HuH-7.5 (cell line): Measurements from ENCODE around the gene GCNA.

Experiments used
- DNase-seq: peaks from one replicate; pipeline ENCODE4 v3.0.0; 2011; ENCODE audit warnings: low spot score

Gene GCNA, protein sequence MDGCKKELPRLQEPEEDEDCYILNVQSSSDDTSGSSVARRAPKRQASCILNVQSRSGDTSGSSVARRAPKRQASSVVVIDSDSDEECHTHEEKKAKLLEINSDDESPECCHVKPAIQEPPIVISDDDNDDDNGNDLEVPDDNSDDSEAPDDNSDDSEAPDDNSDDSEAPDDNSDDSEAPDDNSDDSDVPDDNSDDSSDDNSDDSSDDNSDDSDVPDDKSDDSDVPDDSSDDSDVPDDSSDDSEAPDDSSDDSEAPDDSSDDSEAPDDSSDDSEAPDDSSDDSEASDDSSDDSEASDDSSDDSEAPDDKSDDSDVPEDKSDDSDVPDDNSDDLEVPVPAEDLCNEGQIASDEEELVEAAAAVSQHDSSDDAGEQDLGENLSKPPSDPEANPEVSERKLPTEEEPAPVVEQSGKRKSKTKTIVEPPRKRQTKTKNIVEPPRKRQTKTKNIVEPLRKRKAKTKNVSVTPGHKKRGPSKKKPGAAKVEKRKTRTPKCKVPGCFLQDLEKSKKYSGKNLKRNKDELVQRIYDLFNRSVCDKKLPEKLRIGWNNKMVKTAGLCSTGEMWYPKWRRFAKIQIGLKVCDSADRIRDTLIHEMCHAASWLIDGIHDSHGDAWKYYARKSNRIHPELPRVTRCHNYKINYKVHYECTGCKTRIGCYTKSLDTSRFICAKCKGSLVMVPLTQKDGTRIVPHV

DNA sequence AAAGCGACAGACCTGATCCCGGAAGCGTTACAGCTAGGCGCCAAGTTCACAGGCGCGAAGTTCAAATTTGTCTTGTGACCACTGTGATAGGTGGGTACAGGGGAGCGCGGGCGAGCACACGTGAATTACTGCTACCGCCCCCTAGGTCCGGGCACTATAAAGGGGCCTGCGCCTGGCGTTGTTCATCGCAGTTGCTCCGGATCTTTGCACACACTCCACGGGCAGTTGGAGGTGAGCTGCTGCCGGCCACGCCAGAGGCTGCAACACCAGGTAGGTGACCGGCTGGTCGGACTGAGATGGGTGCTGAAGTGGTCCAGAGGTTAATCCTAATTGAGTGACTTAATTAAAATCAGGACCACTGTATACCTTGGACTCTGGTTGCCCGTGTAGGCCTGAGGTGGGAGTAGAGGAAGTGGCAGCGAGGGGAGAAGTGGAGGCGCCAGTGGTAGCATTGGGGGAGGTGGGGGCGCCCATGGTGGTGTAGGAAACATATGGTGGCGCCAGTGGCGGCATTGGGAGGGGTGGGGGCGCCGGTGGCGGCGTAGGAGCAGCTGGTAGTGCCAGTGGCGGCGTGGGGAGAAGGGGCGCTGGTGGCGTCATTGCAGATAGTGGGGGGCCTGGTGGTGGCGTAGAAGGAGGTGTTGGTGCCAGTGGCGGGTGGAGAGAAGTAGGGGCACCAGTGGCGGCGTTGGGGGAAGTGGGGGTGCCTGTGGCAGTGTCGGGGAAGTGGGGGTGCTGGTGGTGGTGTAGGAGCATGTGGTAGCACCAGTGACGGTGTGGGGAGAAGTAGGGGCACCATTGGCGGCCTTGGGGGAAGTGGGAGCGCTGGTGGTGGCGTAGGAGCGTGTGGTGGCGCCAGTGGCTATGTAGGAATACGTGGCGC lies at the start of gene GCNA:
Gene GCNA, plus strand, starts transcription at position 185 of the 883 bp plus-strand sequence. CDS start 2,385 bp downstream, outside the sequence.
- no peak for DNase-seq

DNA sequence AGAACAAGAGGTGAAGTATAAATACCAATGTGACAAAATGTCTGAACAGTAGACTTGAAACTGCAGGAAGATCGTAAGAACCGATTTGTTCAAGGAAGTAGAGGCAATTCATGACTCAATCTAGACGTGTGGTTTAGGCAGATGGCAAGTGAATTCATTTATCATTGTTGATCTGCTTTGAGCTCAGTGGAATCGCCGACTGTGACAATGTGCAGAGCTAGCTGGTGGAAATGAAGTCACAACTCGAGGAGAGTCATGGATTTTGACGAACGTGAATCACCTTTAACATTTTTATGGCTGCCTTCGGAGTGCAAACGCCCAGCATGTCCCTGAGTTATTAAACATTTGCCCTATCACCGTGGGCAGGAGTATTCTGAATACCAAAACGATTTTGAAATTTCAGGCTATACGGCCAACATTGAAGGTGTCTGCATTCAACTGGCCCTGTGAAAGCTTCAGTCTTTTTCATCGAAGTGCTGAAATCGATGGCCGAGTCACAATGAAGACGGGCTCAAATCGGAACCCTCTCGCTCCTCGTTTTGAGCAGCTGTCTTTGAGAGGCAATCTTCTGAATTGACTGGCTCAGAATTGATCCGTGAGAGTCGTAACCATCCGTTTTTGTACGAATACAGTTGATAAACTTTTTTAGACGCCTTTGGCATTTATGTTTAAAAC lies 46.0 kb upstream of the GCNA start:
- DNase-seq: no peak

DNA sequence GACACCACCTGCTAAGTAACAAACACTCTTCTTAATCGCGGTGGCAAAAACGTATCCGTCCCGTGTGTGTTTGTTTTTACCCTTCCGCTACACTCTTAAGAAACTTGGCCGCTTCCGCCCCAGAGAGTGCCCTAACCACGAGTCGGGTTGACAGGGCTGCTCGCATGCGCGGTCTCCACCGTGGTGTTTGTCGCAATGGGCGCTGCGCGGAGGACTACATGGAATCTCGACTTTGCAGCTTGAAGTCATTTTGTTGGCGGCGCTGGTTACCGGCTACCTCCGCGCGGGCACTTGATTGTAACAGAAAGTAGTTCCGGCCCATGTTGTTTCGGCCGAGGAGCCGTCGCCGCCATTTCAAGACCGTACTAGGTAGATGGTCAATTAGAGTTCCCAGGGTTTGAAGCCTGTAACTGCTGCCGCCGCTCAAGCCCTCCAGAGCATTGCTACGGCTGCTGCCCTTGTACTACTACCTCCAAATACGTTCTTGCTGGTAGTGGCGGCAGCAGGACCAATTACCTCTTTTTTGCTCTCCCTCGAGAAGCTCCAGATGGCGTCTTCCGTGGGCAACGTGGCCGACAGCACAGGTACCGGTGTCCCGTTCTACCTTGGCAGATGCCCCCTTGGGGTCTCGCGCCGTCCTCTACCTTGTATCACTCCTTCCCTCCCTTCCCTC lies 45.3 kb upstream of the GCNA start, which contains the start of gene OGT:
Gene OGT, plus strand, starts transcription at position 352 of the 673 bp plus-strand sequence. Its CDS starts 196 bp downstream, at position 548.
- peak; percentile 39 for DNase-seq

DNA sequence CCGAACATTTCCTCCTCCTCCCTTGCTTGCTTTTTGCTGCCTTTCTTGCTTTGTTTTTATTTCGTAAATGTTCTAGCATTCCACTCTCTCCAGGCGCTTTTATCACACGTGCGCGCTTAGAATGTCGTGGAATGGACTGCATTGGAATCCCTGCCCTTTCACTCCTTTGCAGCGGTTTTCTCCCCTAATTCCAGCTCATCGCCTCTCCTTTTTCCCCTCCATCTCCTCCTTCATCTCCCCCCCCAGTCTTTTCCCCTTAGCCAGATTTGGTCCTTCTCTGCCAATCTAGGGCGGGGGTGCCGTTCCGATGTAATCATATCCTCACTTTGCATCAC lies 44.8 kb upstream of the GCNA start:
- DNase-seq: no peak

DNA sequence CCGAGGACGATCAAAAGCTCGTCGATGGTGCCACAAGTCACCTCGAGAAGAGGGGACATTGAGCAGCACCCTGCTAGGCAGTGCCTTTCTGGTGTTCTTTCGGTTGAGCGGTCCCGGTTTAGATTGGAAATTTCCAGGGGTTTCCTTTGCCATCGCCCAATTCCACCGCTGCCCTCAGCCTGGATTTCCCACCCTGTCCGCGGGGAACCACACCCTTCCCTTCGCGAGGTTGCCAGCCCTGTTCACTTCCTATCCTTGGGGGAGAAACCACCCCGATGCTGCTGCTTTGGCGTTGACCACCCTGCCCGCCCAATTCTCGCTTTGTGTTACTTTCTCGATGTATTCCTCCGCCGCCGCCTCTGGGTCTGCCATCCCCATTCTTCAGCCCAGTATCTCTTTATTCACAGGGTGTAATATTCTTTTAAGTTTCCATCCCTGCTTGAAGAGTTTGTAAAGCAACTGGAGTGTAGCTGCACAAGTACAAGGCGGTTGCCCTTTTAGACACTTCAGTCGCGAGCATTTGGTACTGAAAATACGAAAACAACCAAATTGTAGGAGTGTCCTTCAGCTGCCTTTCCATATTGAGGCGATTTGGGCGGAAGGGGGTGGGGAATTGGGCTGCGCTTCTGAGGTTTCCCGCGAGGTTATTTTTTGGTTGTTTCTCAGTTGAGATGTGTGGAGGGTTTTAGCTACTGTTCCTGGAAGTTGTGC lies 44.2 kb upstream of the GCNA start:
- no peak for DNase-seq

DNA sequence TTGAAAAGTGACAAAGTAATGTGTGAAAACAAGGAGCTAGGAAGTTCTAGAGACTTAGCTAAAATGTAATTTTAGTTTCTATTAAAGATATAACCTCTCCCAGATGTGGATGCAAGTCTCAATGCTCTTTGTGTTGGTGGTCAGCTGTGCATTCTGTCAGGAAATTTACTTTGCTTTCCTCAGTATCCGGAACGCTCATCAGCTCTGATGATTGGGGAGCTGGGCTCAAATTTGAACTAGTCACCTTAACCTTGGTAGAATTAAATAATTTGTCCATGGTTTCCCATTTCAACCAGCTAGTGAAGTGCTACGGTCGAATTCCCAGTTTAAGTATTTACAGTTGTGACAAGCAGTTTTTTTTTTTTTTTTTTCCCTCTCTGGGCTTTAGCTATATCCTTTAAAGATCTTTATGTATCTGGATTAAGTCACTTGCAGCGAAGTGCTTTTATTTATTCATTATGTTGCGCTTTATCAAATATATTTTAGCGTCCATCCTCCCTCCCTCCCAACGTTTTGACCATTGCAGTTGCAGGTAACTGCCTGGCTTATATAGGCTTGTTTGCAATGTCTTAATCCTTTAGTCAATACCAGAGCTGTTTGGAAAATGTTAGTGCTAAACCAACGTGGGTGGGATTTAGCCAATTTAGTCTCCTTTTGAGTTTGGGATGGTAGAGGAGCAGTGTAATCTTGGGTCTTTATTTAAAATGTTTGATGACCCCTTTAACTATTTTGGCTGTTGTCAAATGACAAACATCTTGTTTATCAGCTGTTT lies 43.3 kb upstream of the GCNA start:
- no peak for DNase-seq

DNA sequence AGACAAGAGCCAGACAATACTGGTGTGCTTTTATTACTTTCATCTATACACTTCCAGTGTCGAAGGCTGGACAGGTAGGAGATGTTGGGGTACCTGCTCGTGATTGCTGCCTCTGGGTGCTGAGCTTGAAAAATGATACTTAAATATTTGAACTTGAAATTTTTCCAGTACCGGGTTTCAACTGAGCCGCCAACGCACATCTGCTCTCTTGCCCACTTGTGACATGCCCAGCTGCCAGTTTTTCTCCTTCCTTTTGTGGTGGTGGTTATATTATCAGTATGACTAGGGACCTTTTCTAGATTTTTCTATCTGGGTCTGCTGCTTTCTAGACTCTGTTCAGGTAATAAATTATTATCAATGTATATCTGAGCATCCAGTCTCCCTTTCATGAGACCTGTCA lies 42.0 kb upstream of the GCNA start:
- DNase-seq: no peak

DNA sequence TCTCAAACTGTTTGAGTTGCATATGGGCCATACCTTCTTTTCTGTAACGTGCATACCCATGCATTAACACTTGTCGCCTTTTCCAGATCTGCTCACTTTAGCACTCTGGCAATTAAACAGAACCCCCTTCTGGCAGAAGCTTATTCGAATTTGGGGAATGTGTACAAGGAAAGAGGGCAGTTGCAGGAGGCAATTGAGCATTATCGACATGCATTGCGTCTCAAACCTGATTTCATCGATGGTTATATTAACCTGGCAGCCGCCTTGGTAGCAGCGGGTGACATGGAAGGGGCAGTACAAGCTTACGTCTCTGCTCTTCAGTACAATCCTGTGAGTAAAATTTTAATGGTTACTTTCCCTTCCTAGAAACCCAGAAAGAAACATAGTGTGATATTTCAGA lies 40.5 kb upstream of the GCNA start:
- no peak for DNase-seq

DNA sequence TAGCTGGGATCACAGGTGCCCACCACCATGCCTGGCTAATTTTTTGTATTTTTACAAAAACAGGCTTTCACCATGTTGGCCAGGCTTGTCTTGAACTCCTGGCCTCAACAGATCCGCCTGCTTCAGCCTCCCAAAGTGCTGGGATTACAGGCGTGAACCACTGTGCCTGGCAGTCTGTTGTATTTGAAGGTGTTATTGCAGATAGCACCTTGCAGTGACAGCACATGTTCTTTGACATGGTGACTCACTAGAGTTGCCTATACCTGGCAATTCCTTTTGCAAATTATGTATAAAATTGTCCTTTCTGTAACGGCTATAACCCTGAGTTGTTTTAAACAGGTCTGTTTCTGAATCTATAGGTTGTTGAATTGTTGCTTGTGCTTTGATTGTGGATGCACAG lies 37.4 kb upstream of the GCNA start:
- DNase-seq: no peak

DNA sequence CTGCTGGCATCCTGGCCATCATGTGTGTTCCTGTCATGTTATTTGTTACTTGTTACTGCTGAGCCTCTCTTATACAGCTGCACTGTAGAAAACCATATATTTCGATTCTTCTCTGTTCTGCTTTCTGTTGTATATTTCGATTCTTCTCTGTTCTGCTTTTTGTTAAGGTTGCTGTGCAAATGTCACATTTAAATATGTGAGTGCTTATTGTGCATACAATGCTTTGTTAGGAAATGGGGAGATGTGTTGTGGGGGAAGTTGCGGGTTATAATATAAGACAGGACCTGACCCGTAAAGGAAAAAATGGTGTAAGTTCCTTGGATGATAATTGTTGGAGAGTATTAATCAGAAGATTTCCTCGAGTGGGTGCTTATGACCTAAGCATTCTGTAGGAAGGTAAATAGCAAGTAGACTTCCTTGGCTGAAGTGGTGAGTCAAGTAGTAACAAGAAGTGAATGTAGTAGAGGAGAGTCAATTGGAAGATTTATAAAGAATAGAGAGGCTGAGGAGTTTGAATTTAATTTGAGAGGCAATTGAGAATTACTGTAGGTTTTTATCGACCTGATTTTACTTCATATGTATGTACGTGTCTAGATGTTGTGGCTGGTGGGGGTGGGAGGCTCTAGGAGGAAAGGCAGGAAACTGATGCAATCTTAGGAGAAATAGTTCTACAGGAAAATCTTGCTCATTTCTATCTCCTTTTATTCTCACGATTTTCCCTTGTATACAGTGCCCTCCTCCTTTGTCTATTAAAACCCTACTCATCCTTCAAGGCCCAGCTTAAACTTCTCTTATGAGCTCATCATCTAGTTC lies 36.8 kb upstream of the GCNA start:
- DNase-seq: no peak

DNA sequence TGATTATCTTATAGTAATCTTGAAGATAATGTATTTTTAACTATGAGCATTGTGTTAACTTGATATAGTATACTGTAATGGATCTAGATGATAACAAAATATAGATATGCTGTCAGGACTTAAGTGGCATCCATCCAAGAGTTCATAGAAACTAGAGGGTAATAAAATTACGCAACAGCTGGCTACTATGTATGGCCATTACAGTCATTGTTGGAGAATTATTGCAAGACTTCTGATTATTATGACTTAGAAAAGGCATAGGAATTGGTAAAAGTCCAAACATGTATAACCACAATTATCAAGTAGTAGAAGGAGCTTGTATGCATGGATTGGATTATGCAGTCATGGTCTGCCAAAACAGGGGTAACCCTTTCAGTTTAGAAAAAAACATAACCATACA lies 35.8 kb upstream of the GCNA start:
- DNase-seq: no peak

DNA sequence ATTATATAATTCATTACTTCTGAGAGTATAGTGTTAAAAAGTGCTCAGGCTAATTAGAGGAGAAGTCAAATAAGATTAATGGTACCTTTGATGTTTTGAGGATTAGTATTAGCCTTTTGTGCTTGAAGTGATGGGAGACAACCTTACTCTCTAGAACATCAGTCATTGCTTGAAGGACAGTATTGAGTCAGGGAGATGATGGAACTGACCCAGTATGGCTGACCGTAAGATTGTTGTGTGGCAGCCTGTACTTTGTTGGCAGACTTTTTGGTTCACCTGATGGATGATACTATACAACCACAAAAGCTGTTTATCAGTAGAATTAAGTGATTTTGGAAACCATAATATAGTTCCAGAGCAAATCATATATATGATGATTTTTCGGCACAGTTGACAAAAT lies 35.4 kb upstream of the GCNA start:
- DNase-seq: no peak

DNA sequence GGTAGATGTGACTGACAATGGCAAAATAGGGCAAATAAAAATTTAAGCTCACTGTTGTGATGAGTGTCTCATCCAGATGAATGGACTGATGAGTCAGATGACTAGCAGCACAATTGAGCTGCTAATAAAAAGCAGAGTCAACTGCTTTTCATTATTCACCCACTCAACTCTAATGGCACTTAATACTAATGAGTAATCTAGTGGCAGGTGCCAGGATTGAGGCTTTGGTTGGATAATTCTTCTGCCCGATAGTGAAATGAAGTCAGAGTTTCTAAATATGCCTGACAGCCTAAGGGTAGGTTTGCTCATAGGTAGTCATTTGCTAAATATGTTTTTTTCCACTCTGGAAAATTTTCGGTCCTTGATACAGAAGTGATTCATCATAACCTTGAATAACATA lies 34.9 kb upstream of the GCNA start:
- DNase-seq: no peak

DNA sequence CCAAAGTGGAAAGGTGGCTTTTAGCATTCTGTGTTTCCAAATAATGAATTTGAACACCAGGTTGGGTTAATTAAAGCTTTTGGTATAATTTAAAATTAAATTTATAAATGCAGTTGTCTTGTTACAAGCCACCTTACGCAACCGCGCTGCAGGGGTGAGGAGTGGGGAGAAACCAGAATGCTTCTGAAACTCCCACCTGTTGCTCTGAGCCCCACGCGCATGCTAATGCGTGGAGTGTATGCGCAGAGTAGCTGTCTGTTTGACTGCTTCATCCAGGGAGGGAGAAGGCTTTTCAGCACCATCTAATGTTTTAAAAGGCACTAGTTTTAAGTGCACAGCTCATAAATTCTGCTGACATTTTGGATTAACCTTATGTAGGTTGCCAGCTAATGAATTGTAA lies 32.9 kb upstream of the GCNA start:
- DNase-seq: no peak

DNA sequence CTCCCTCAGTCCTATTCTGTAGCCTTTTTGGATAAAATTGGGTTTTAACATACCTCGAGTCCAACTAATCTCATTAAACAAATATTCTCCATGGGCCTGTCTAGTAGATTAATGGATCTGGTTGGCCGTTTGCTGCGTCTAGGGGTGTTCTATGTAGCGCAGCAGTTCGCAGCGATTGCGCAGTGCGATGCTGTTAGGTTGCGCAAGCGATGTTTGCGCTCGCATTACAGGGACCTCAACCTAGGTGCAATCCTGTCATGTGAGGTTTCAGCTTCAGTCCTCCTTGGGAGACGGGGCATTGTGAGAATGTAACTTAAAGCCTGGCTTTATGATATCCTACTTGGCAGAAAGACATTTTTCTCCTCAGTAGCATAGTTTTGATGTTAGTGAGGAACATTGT lies 31.4 kb upstream of the GCNA start:
- DNase-seq: no peak

DNA sequence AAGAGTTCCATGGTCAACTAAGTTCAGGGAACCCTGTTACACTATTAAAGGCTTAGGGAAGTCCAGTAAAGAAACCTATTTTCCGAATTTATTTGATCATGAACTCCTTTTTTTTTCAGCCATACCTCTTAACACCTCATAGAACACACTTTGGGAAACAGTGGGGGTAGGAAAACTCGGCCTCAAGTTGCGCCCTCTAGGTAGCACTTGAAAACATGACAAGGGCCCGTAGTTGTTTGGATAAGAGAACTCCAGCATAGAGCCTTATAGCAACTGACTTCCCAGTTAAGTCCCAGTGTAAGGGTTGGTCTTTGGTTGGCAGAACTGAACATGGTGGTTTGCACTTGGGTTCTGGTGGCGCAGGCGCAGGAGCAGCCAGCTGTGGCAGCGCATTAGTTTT lies 30.9 kb upstream of the GCNA start:
- no peak for DNase-seq

DNA sequence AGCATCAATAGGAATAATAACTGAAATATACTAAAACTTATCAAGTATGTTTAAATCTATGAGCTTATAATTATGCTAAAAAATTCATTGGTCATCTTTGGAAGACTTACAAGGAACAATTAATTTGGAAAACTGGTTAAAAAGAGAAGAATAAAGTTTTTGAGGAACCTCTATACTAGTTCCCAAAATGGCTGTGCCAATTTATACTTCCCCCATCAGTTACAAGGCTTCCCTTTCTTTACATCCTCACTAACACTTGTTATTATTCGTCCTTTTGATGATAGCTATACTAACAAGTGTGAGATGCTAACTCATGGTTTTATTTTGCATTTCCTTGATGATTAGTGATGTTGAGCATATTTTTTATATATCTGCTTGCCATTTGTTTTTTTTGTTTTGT lies 28.3 kb upstream of the GCNA start:
- DNase-seq: no peak

DNA sequence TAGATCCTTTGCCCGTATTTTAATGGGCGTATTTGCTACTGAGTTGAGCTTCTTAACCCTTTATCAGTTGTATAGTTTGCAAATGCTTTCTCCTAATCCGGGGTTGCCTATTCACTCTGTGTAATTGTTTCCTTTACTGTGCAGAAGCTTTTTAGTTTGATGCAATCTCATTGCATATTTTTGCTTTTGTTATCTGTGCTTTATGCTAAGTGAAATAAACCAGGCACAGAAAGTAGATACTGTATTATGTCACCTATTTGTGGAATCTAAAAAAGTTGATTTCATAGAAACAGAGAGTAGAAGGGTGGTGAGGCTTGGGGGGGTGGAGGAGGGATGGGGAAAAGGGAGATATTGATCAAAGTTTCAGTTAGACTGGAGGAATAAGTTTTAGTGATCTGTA lies 27.7 kb upstream of the GCNA start:
- DNase-seq: no peak

DNA sequence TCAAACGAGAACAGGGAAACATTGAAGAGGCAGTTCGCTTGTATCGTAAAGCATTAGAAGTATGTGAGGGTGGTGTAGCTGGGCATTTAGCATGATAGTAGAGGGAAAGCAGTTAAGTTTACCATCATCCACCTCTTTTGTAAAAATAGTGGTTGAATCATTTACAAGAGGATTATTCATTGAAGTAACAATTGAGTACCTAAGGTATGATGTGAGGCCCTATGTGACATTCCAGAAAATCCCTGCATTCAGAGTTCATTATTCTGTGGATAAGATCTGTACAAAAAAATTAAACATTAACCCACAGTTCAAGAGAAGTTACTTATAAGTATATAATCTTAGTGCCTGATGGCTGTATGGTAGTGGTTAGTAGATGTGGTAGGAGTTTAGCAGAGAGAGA lies 22.2 kb upstream of the GCNA start:
- no peak for DNase-seq
